Stomach (tissue), 4 donors: Measurements from ENCODE around the gene DXO.

Experiments
- CTCF ChIP-seq, 7 experiments: fragments of 450-650 bp in 4 of 7; fragments of 200-600 bp in 3 of 7; sonication (generic) in 3 of 7; IDR thresholded peaks; one replicate each; pipeline ENCODE4 v1.5.1; 2016 to 2019; ENCODE audit warnings: antibody characterized with exemption in 7 of 7, control low read depth in 2 of 7, mild to moderate bottlenecking in 1 of 7
- POLR2A ChIP-seq, 4 donors: fragments of 450-650 bp; IDR thresholded peaks; one replicate each; pipeline ENCODE4 v1.6.1; 2016; ENCODE audit warnings: antibody characterized with exemption in 4 of 4, control low read depth in 2 of 4, mild to moderate bottlenecking in 1 of 4, moderate library complexity in 1 of 4

- TF ChIP-seq CTCF (IDR thresholded peaks at IDR 0.05) = no peak
- no peak for TF ChIP-seq POLR2A (IDR thresholded peaks at IDR 0.05)
These were observed 43.3 kb downstream of the DXO start for GRCh38 chr6:31928672-31928939.
